Panc1 (cell line): ENCODE results near the gene DPP8. TPM values are rescaled to one million over a fixed set of nuclear protein-coding genes. Genes with fewer than 3 reads are reported as not detected.

Experiments used
- ATAC-seq: fragments of 200-7000 bp; cut with Tn5 transposase; 2 replicates; pipeline ENCODE4 v1.9.1; 2020; ENCODE audit warnings: mild to moderate bottlenecking, moderate library complexity
- BruUV-seq: library from RNA; stranded (reverse); fragments of 400-500 nt; replicated peaks from 2 replicates; lab custom pipeline; 2021; lab: Mats Ljungman, UMichigan
- CTCF ChIA-PET: fragments of 300-600 bp; sonication (Branson Sonifier 250); formaldehyde crosslinking; loops from one replicate; lab custom pipeline; 2022; ENCODE audit warnings: antibody characterized with exemption; lab: Charles Lee
- POLR2A ChIA-PET: fragments of 300-600 bp; sonication (Branson Sonifier 250); formaldehyde crosslinking; loops from one replicate; lab custom pipeline; 2022; ENCODE audit warnings: antibody characterized with exemption; lab: Charles Lee
- DNase-seq: peaks from one replicate; pipeline ENCODE4 v3.0.0-alpha.2; 2010; ENCODE audit warnings: low read depth, low spot score
- H3K27ac ChIP-seq: 2 replicates; pipeline ENCODE4 v1.5.1; 2011; ENCODE audit warnings: mild to moderate bottlenecking, low read length, inconsistent platforms
- H3K27me3 ChIP-seq: fragments of 200-500 bp; sonication (Bioruptor generic); 2 replicates; pipeline ENCODE4 v1.6.0; 2014; ENCODE audit warnings: low read length, inconsistent platforms; ENCODE audit not compliant: control insufficient read depth, insufficient read depth
- H3K36me3 ChIP-seq: fragments of 200-500 bp; sonication (Bioruptor generic); 2 replicates; pipeline ENCODE4 v1.5.1; 2014; ENCODE audit warnings: inconsistent platforms, mild to moderate bottlenecking, low read length, moderate library complexity; ENCODE audit not compliant: control insufficient read depth, insufficient read depth
- H3K4me1 ChIP-seq: 2 replicates; pipeline ENCODE4 v1.5.1; 2011; ENCODE audit warnings: inconsistent platforms, mild to moderate bottlenecking, low read length, moderate library complexity; ENCODE audit not compliant: control insufficient read depth, insufficient read depth
- H3K4me3 ChIP-seq, 2 experiments: 2 replicates each; pipeline ENCODE4 v1.5.1; 2011 to 2012; ENCODE audit warnings: low read depth in 2 of 2, low read length in 2 of 2, mild to moderate bottlenecking in 2 of 2, inconsistent platforms in 1 of 2, moderate library complexity in 1 of 2
- H3K9me3 ChIP-seq: fragments of 200-500 bp; sonication (Bioruptor generic); 2 replicates; pipeline ENCODE4 v1.5.1; 2014; ENCODE audit warnings: low read depth, mild to moderate bottlenecking, inconsistent platforms, low read length, moderate library complexity; ENCODE audit not compliant: control insufficient read depth, insufficient read depth
- POLR2AphosphoS5 ChIP-seq: IDR thresholded peaks from 2 replicates; pipeline ENCODE4 v1.6.1; 2012; ENCODE audit warnings: mild to moderate bottlenecking, low read depth, low read length, moderate library complexity
- SIN3A ChIP-seq: IDR thresholded peaks from 2 replicates; pipeline ENCODE4 v1.6.1; 2012; ENCODE audit warnings: low read depth, mild to moderate bottlenecking, low read length, moderate library complexity, borderline replicate concordance; ENCODE audit not compliant: insufficient read depth
- TCF7L2 ChIP-seq: IDR thresholded peaks from 2 replicates; pipeline ENCODE4 v1.6.1; 2011; ENCODE audit warnings: mild to moderate bottlenecking, low read depth, low read length, inconsistent platforms
- in situ Hi-C: cut with HindIII; loops from 2 replicates; pipeline ENCODE4 v1.10.0; 2016; ENCODE audit warnings: low sequenced_read_pairs, low pct_unique_long_range_greater_than_20kb
- intact Hi-C: fragments of 100-400 bp; cut with micrococcal nuclease; formaldehyde crosslinking; loops from one replicate; pipeline ENCODE4 v1.10.0; 2022; ENCODE audit not compliant: unreplicated experiment
- total RNA-seq: library from RNA; stranded (reverse); gene quantifications from one replicate; pipeline ENCODE4 v1.2.1, GENCODE V29; 2021; ENCODE audit not compliant: unreplicated experiment
- TF ChIP-seq, protein P1 (sequence below), 2 experiments: IDR thresholded peaks; 2 replicates each; pipeline ENCODE4 v1.6.1; 2011 to 2012; ENCODE audit warnings: low read depth in 2 of 2, control low read depth in 1 of 2, low read length in 1 of 2, mild to moderate bottlenecking in 1 of 2, moderate library complexity in 1 of 2; ENCODE audit not compliant: insufficient read depth in 1 of 2
- TF ChIP-seq, protein P2 (sequence below): fragments of 450-650 bp; IDR thresholded peaks from 2 replicates; pipeline ENCODE4 v1.5.1; 2017; ENCODE audit warnings: mild to moderate bottlenecking

DPP8 gene
- total RNA-seq, 1 experiment from 2014 or later, result 36.2 TPM

- intact Hi-C loops, result no loop called here
- Histone ChIP-seq H3K9me3 (no peaks in the 10 kb centered on the region), H3K27me3 (no peaks in the 10 kb centered on the region), H3K4me1 (no peaks in the 10 kb centered on the region), H3K4me3 (no peak overlapping the region), H3K27ac (no peak overlapping the region), H3K36me3 (no peaks in the 10 kb centered on the region)
- BruUV-seq, result no TSS peak
- in situ Hi-C loops, result no loop called here
- ATAC-seq, result no peak
- no peak for TF ChIP-seq TCF7L2
- TF ChIP-seq, protein P1, sequence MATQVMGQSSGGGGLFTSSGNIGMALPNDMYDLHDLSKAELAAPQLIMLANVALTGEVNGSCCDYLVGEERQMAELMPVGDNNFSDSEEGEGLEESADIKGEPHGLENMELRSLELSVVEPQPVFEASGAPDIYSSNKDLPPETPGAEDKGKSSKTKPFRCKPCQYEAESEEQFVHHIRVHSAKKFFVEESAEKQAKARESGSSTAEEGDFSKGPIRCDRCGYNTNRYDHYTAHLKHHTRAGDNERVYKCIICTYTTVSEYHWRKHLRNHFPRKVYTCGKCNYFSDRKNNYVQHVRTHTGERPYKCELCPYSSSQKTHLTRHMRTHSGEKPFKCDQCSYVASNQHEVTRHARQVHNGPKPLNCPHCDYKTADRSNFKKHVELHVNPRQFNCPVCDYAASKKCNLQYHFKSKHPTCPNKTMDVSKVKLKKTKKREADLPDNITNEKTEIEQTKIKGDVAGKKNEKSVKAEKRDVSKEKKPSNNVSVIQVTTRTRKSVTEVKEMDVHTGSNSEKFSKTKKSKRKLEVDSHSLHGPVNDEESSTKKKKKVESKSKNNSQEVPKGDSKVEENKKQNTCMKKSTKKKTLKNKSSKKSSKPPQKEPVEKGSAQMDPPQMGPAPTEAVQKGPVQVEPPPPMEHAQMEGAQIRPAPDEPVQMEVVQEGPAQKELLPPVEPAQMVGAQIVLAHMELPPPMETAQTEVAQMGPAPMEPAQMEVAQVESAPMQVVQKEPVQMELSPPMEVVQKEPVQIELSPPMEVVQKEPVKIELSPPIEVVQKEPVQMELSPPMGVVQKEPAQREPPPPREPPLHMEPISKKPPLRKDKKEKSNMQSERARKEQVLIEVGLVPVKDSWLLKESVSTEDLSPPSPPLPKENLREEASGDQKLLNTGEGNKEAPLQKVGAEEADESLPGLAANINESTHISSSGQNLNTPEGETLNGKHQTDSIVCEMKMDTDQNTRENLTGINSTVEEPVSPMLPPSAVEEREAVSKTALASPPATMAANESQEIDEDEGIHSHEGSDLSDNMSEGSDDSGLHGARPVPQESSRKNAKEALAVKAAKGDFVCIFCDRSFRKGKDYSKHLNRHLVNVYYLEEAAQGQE (IDR thresholded peaks at IDR 0.05; ENCODE audit: insufficient read depth in 1 of 2, low read depth in 2 of 2, low read length in 1 of 2), result no peak
- TF ChIP-seq POLR2AphosphoS5, result no peak
- TF ChIP-seq SIN3A, result no peak
- TF ChIP-seq, protein P2, sequence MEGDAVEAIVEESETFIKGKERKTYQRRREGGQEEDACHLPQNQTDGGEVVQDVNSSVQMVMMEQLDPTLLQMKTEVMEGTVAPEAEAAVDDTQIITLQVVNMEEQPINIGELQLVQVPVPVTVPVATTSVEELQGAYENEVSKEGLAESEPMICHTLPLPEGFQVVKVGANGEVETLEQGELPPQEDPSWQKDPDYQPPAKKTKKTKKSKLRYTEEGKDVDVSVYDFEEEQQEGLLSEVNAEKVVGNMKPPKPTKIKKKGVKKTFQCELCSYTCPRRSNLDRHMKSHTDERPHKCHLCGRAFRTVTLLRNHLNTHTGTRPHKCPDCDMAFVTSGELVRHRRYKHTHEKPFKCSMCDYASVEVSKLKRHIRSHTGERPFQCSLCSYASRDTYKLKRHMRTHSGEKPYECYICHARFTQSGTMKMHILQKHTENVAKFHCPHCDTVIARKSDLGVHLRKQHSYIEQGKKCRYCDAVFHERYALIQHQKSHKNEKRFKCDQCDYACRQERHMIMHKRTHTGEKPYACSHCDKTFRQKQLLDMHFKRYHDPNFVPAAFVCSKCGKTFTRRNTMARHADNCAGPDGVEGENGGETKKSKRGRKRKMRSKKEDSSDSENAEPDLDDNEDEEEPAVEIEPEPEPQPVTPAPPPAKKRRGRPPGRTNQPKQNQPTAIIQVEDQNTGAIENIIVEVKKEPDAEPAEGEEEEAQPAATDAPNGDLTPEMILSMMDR, result no peak
- POLR2A ChIA-PET, result no interaction called here
- DNase-seq, result no peak
- CTCF ChIA-PET, result no interaction called here
Observed at GRCh38 chr15:65431731-65432130, 85.8 kb downstream of the DPP8 start.

- CTCF ChIA-PET, result no interaction called here
- TF ChIP-seq TCF7L2, result no peak
- no peak for TF ChIP-seq POLR2AphosphoS5
- no peak for TF ChIP-seq SIN3A
- TF ChIP-seq, protein P2, result no peak
- TF ChIP-seq, protein P1 (IDR thresholded peaks at IDR 0.05; ENCODE audit: insufficient read depth in 1 of 2, low read depth in 2 of 2, low read length in 1 of 2), result no peak
- H3K9me3 ChIP-seq, result no peaks in the 10 kb centered on the region
- no peak overlapping the region for H3K27ac ChIP-seq
- POLR2A ChIA-PET, result no interaction called here
- BruUV-seq, result no TSS peak
- ATAC-seq (no peak), DNase-seq (no peak)
- intact Hi-C loops (no loop called here), in situ Hi-C loops (no loop called here)
- H3K36me3 ChIP-seq, result no peaks in the 10 kb centered on the region
- peaks cover 9% of the 10 kb centered on the region for H3K4me1 ChIP-seq
- H3K4me3 ChIP-seq, result no peak overlapping the region
- H3K27me3 ChIP-seq, result no peaks in the 10 kb centered on the region; the same call in 1 of the 2 replicates
Observed at GRCh38 chr15:65426216-65426853, 91.2 kb downstream of the DPP8 start.
